HG03354 (cell line): ENCODE measurements around the gene SPTBN1.

ENCODE experiments used
- ATAC-seq: cut with Tn5 transposase; IDR thresholded peaks from one replicate; pipeline ENCODE4 v1.9.1; 2021; ENCODE audit warnings: mild to moderate bottlenecking; ENCODE audit not compliant: unreplicated experiment, poor library complexity, severe bottlenecking

Gene SPTBN1

DNA sequence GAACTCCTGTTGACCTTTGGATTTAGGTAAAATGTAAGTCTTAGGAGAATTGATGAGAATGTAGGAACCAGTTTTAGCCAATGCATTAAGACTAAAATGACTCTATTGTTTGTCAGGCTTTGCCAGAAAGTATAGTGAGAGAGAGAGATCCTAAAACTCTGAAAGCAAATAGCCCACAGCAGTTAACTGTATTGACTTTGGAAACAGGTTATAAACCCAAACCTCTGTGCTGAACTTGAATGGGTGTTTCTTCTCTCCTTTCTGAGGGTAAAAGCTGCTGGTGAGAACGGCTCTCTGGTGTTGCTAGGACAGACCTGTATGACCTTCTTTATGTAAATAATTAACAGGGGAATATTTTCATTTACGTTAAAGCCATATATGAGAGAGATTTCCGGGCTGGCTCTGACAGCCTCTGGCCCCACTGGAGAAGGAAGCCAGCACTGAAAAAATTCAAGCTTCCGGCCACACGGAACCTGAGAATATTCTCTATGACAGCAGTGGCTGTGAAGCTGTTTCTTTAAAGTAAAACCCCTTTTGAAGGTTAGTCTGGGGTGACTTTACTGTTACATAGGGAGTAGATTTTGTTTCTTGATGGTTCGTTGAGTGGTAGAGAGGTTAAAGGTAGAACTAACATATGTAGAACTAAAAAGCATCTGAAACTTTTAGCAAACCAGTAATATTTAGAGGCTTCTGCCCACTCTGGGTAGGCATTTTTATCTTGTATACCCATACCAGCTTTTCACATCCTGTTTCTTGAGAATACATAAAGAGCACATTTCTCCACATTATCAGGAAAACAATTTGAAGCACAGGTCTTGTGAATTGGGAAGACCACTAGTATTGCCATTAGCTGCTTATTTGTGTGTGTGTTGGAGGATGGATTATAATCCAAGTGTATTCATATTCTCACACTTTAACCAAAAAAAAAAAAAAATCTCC is 123.8 kb downstream of the SPTBN1 start:
- ATAC-seq, result peak; percentile 86

DNA sequence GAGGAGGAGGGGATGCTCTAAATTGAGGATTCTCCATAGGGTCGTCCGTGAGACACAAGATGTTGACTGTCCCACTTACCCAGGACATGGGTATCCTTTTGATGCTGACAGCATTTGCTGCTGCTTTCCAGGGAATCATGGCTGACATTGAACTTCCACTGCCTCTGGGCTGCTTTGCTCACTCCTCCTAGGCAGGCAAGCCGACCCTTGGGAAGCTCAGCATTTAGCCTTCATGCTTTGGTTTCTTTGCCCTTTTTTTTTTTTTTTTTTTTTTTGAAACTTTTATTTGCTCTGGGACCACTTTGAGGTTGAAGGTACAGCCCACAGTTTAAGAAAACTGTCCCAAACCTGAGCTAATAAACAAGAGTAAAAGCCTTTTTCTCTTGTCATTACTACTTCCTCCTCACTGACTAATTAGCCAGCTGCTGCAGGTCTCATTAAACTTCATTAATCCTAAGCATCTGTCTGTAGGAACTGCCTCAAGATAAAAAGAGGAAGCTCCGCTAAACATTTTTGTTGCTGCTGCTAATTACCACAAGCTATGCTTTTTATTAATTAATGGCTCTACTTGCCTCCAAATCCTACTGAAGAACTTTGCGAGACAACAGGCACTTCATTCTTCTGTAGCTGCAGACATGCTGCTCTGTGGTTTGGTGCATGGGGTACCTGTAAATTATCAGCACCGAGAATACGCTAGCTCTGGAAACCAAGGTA is 125.4 kb downstream of the SPTBN1 start:
- ATAC-seq, result peak; percentile 26

DNA sequence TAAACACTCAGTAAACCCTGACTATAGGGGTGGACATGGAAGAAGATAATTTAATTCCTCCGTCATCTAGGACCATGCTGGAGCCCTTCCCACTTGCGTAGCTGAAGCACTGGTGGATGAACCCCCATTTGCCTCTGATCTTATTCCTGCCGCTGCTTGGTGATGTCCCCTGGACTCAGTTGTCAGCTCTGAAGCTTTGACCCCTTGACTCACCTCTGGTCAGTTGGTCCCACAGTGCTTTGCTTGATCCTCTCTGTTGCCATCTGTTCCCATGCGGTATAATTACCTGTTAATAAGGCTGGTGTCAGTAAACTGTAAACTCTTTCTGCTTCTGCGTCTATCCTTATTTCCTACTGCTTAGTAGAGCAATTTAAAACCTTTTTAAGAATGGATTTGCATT is 126.9 kb downstream of the SPTBN1 start:
- ATAC-seq, result no peak

DNA sequence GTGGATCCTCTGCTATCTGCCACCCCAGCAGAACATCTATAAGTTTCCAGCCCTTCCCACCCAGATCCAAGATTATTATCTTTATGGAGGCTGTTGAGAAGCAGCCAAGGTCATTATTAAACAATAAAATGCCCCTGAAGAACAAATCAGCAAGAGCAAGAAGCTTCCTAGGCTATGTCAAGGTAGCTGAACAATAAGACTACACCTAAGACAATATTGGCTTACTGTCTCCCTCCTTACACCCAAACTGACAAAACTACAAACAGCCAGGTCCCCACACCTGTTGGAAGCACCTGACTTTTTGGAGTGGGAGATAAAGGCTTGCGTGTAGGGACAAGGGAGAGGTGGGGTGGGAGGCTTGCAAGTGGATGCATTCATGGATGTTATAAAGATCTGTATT is 128.5 kb downstream of the SPTBN1 start:
- no peak for ATAC-seq

DNA sequence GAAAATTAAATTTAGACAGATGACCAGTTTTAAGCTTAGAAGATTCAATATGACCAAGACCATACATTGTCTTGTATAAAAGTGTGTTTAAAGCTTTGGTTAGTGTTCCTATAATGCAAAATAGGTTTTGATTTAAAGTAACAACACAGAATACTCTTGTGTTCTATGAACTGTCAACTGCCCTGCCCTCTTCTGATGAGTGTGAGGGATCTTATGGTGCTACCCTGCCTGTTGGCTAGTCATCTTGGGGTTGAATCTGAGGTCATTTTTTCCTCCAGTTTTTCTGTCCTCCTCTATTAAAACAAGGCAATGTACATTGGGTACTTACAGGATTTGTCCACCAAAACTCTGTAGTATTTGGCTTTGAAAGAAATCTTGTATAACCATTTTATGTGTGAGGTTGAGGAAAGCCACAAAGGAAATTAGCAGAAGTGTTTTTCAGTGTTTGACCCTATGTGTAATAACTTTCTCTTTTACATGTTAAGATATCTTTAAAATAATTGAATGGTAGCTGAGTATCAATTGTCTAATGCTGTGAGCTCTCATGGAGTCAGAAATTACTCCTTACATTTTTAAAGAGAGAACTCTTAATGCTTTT is 129.1 kb downstream of the SPTBN1 start:
- ATAC-seq, result no peak

DNA sequence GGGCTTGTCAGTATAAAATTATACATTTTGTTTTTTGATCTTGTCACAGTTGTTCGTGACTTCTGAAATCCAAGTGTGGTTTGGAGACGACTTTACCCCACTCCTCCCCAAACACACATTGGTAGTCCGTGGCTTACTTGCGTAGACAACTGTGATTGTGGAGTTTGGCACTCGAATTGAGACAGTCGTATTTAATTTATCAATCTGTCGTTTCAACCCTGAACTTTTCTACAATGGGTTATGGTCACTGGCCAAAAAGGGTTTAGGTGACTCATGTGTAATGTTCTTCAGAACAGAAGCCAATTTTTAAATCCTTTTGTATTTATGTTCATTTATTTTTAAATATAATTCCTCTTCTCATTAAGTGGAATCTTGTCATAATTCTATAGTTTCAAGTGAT is 129.9 kb downstream of the SPTBN1 start:
- ATAC-seq, result no peak

DNA sequence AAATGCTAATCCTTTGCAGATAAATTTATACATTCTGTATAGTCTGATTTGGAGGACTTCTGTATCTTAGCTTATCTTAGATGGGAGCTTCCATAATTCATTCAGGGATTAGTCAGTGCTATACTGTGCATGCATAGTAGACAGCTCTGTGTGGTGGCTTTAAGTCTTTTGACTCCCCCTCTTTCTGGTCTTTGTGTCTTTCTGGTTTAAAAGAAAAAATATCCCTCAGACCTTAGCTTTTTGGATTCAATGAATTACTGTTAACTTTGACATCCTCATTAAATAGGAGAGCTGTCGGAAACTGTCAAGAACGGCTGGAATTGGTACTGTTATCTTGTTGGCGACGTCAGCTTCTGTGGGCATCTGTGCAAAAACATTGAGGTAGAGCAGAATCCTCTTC is 130.4 kb downstream of the SPTBN1 start:
- ATAC-seq, result no peak

DNA sequence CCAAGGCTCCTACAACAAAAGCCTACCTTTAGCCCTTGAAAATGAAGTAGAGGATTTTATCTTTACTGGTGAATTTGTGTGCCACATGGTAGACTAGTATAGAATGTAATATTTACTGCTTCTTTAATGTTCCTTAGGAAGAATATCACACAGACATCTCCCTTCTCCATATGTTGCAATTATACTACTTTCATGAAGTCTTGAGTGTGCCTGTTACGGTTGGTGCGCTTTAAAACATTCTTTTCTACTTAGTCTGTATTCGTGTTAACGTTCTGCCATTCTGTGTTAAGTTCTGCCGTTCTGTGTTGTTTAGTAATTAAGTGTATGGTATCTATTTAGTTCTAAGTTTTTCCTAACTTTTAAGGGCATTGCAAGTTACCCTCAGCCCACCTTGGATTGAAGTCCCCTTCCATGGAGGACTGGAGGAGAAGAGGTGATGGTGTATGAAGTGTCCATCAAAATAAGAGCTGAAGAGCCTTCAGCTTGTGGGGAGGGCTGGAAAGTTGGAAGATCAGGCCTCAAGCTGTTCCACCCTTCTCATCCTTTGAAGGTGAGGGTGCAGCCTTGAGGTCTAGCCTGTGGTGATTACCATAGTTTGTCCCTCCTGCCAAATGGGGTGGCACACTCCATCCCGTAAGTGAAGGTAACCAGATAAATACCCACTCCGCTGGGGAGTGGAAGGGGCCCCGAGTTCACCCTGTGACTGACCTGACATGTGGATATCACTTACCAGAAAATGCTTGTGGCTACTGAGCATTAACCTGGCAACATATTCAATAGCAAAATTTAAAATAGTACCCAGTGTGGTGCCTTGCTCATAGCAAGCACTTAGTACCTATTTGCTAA is 131.3 kb downstream of the SPTBN1 start:
- no peak for ATAC-seq

DNA sequence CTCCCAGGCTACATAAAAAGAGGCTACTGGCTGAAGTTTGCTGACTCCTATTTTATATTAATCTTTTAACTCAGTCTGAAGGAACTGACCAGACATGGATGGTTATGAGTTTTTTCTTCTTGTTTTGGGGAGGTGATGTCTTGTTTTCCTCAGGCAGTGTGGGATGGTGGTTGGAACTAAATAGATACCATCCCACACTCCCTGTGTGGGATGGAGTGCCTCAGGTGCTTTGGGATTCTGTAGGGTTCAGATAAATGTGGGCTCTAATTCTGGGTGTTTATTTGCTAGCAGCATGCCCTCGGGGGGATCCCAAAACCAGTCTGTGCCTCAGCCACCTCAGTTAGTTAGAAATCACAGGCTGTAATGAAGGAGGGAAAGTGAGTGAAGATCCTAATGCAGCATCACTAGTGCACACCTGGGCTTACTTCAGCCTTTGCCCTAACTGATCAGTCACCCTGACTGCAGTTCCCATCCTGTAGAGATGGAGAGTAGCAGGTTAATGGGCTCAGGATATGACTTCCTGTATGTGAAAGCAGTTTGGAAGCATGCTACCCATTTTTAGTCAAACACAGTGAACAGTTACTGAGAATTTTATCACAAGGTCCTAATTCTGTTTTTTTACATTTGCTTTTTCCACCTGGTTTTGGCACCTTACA is 132.2 kb downstream of the SPTBN1 start:
- peak; percentile 40 for ATAC-seq

DNA sequence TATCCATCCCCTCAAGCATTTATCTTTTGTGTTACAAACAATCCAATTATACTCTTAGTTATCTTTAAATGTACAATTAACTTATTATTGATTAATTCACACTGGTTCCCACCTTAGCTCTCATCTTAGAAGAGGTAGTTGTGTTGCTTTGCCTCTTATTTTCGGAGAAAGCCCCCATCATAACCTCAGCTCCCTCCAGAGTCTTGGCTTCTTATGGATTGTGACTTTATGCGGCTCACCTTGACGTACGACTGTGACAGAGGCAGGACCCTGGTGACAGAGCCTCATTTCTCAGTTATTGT is 132.9 kb downstream of the SPTBN1 start:
- no peak for ATAC-seq

DNA sequence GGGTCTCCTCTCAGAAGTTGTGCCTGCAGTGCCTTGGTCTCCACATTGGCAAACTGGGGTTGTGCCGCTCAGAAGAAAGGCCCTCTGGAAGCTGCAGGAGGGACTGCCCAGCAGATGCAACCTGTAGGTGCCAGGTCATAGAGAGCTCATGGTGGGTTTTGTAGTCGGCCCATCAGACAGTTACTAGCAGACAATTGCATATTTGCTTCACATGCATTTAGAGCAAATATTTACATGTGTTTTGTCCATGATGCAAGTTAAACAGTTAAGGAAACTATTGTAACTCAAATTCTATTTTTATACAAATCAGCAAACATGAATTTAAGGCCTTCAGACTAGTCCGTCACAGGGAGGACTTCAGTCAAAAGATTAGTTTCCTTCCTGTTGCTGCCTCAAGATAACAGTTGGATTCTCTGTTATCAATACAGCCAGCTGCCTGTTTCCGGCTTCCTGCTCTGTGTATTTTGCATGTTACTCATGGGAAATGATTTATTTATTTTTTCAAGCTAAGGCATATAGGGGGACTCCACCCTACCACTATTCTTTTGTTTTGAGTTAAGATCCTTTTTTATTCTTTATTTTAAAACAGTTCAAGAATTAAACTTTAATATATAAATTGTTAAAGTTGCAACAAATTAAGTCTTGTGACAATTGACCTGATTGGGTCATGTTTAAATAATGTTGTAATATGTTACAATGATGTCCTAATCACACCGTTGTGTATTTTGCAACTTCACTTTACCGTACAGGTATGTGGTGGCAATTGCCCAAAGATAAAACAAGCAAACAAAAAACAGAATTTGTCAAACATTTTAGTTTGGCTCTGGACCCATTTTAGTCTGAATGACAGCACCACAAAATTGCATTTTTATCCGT is 133.5 kb downstream of the SPTBN1 start:
- peak; percentile 61 for ATAC-seq

DNA sequence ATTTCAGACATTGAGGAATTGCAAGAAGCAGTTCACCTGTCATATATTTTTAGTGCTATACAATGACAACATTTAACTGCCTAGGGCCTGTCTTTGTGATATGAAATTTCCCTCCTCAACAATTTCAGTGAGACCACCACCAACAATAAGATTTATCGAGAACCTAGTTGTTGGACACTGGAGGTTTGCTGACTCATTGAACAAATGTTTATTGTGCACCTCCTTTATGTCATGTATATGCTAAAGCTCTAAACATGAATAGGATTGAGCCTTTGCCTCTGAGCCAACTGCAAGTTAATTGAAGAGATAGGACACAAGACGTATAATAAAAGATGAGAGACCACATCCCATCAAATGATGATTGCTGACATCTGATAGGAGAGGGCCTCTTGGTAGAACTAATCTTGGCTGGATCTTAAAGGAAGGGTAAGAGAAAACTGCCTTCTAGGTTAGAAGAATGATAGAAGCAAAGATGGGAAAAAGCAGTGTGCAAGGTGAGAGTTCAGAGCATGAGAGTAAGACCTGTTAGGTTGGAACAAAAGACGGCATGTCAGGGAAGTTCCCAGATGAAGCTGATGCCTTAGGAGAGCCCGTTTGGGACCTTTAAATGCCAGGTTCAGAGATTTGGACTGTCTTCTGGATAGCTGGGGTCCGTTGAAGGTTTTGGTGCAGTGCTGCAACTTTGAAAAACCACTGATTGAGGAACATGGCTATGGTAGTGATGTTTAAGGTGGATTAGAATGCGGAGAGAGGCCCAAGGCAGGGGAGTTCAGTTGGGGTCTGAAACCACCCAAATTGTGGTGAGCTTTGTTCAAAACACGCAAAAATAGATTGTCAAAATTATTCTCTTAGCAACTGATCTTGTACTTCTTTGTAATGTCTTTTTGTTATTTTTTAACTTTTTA is 134.3 kb downstream of the SPTBN1 start:
- ATAC-seq, result no peak

DNA sequence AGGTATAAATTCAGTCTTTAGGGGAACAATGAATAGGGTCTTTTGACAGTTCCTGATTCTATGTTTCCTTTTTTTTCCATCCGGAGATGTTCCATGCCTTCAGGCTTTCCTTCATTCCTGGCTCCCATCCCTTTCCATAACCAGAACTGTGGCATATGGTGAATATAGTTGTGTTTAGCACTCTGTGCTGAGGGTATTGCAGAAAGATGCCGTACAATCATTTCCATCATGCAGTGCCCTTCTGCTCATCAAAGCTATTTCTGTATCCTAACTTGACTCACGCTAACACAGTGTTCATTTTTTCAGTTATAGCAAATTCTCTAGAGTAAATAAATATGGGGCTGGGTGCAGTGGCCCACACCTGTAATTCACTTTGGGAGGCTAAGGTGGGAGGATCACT is 135.4 kb downstream of the SPTBN1 start:
- ATAC-seq, result no peak

DNA sequence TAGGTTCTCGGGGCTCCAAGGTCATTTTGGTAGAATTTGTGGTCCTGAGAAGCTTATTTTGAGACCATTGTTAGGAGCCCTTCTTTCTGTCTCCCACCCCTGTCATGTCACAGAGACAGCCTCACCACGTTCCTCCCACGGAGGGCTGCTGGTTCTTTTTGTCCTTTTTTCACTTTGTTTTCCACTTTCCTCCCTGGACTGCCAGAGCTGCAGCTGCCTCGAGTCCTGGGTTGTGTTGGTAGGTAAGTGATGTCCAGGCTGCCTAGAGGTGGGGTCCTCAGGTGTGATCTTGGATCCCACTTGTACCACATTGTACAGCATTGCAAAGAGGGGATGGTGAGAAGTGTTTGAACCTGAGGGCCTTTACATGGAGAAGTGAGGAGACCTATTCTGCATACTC is 137.1 kb downstream of the SPTBN1 start:
- no peak for ATAC-seq

DNA sequence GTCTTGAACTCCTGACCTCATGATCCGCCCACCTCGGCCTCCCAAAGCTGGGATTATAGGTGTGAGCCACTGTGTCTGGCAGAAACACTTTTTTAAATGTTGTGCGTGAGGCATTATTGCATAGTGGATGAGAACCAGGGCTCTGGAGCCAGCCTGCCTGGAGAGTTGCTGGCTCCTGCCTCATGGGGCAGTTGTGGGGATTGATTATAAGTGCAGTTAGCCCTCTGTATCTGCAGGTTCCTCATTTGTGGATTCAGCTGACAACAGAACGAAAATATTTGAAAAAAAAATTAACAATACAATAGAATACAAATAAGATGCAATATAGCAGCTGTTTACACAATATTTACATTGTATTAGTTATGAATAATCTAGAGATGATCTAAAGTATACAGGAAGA is 137.9 kb downstream of the SPTBN1 start:
- ATAC-seq, result no peak

DNA sequence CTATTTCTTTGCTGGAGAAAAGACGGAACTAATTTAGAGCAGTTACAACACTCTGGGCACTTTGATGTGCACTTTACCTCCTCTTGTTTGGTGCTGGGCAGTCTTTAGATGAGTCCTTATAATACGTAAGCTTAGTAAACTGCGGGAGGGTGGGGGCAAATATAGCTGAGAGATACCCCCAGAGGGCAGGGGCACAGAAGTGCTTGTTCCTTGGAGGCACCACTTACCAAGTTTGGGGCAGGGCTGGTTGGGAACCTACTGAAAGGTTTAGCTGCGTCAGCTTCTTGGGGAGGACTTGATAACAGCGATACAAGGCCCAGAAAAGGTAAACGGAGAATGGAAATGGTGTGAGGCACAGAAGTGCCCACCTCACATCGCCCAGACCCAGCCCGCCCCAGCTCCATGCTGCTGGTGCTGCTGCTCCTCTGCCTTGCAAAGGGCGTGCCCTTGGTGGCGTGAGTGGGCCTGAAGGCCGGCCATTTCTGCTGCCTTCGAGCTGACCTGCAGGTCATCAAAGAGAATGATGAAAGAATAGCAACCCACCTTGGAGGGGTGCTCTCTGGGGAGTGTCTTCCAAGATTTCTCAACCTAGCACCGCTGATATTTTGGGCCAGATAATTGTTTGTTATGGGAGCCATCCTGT is 139.2 kb downstream of the SPTBN1 start:
- ATAC-seq, result no peak
